Osteoblast (primary cell): ENCODE results near the gene WNK4. TPM values are rescaled to one million over a fixed set of nuclear protein-coding genes. Genes with fewer than 3 reads are reported as not detected.

Source experiments
- small RNA-seq: library from RNA; depleted of rRNA; stranded (forward); fragments of <200 nt; gene quantifications from one replicate; pipeline ENCODE3, GENCODE V24; 2012
- total RNA-seq: library from RNA; depleted of rRNA; stranded (reverse); fragments of >200 nt; gene quantifications from 2 replicates; pipeline ENCODE4 v1.2.3, GENCODE V29; 2012

WNK4 gene
- total RNA-seq, 1 donor, result not detected

Small RNAs within 50 kb of the gene (small RNA-seq; reads per million reads assigned to genes)
- gene HMGN2P15 (not detected), gene MIR6781 (not detected)

Other genes starting within 250 kb of the WNK4 start
- 91.6 and 99.0 TPM in 2 replicates for gene NAGLU, start 244.4 kb upstream of the WNK4 start, total RNA-seq
- gene HSD17B1, start 227.7 kb upstream of the WNK4 start, total RNA-seq, result 1.1 and 1.5 TPM in 2 replicates
- 13.0 and 13.4 TPM in 2 replicates for gene COASY, start 218.5 kb upstream of the WNK4 start, total RNA-seq
- 43.4 and 44.8 TPM in 2 replicates for gene MLX, start 213.5 kb upstream of the WNK4 start, total RNA-seq
- 1.8 TPM in 2 replicates for gene PSMC3IP, start 202.9 kb upstream of the WNK4 start, total RNA-seq
- 81.0 and 90.1 TPM in 2 replicates for gene RETREG3, start 171.2 kb upstream of the WNK4 start, total RNA-seq
- gene TUBG1, start 170.9 kb upstream of the WNK4 start, total RNA-seq, result 19.2 and 20.3 TPM in 2 replicates
- gene TUBG2, start 121.3 kb upstream of the WNK4 start, total RNA-seq, result 13.8 TPM in 2 replicates
- 14.7 and 19.9 TPM in 2 replicates for gene PLEKHH3, start 103.6 kb upstream of the WNK4 start, total RNA-seq
- 0.59 and 2.2 TPM in 2 replicates for gene CCR10, start 98.8 kb upstream of the WNK4 start, total RNA-seq
- 18.6 and 19.2 TPM in 2 replicates for gene CNTNAP1, start 98.1 kb upstream of the WNK4 start, total RNA-seq
- gene EZH1, start 35.6 kb upstream of the WNK4 start, total RNA-seq, result 30.8 and 31.8 TPM in 2 replicates
- gene RAMP2, start 19.4 kb upstream of the WNK4 start, total RNA-seq, result not detected in 2 replicates
- gene VPS25, start 7.2 kb upstream of the WNK4 start, total RNA-seq, result 46.7 and 55.7 TPM in 2 replicates
- gene COA3, start 18.1 kb downstream of the WNK4 start, total RNA-seq, result 44.2 and 47.4 TPM in 2 replicates
- gene CNTD1, start 18.3 kb downstream of the WNK4 start, total RNA-seq, result 0.88 TPM in 1 of 2 replicates, not detected in the other
- gene BECN1, start 43.7 kb downstream of the WNK4 start, total RNA-seq, result 94.8 and 104 TPM in 2 replicates
- 79.9 and 81.1 TPM in 2 replicates for gene PSME3, start 52.8 kb downstream of the WNK4 start, total RNA-seq
- 0.72 and 0.88 TPM in 2 replicates for gene AOC2, start 64.0 kb downstream of the WNK4 start, total RNA-seq
- gene AOC3, start 70.6 kb downstream of the WNK4 start, total RNA-seq, result under 0.01 TPM in 1 of 2 replicates, not detected in the other
- not detected in 2 replicates for gene G6PC1, start 120.2 kb downstream of the WNK4 start, total RNA-seq
- gene AARSD1, start 183.8 kb downstream of the WNK4 start, total RNA-seq, result 14.1 and 16.2 TPM in 2 replicates
- under 0.01 and 0.29 TPM in 2 replicates for gene PTGES3L, start 199.5 kb downstream of the WNK4 start, total RNA-seq
- 8.8 and 10.1 TPM in 2 replicates for gene RUNDC1, start 200.0 kb downstream of the WNK4 start, total RNA-seq
- gene RPL27, start 217.8 kb downstream of the WNK4 start, total RNA-seq, result 878 and 1,256 TPM in 2 replicates
- 28.6 and 45.2 TPM in 2 replicates for gene IFI35, start 226.2 kb downstream of the WNK4 start, total RNA-seq
- 441 and 449 TPM in 2 replicates for gene VAT1, start 241.8 kb downstream of the WNK4 start, total RNA-seq
- 0.29 and 0.36 TPM in 2 replicates for gene RND2, start 244.6 kb downstream of the WNK4 start, total RNA-seq